ENCODE measurements around the gene INTS4. TPM values are rescaled to one million over a fixed set of nuclear protein-coding genes. Genes with fewer than 3 reads are reported as not detected.
"Not testable (repeated sequence)": the region's sequence is repeated elsewhere in the genome, so short reads cannot be mapped to it uniquely, and the experiment has no call there.

The INTS4 gene
- total RNA-seq, 1 donor from 2014 or later: 49.1 TPM

GRCh38 chr11:77890619-77891056 lies 103.8 kb downstream of the INTS4 start:
- DNase-seq (ENCODE audit: low spot score); ATAC-seq; intact Hi-C loops (cut with DNase I): not testable (repeated sequence)

- ATAC-seq; intact Hi-C loops (cut with DNase I); DNase-seq (ENCODE audit: low spot score): not testable (repeated sequence)
Observed at GRCh38 chr11:77890100-77890614, 104.3 kb downstream of the INTS4 start.

- intact Hi-C loops (cut with DNase I); ATAC-seq; DNase-seq (ENCODE audit: low spot score): not testable (repeated sequence)
Observed at GRCh38 chr11:77889045-77889444, 105.4 kb downstream of the INTS4 start.

- ATAC-seq (no peak), DNase-seq (ENCODE audit: low spot score) (no peak)
- intact Hi-C loops (cut with DNase I): no loop called here
Observed at GRCh38 chr11:77886401-77886800, 108.1 kb downstream of the INTS4 start.

- ATAC-seq (no peak), DNase-seq (ENCODE audit: low spot score) (no peak)
- intact Hi-C loops (cut with DNase I): no loop called here
Observed at GRCh38 chr11:77884829-77885190, 109.7 kb downstream of the INTS4 start.

GRCh38 chr11:77884186-77884828 lies 110.2 kb downstream of the INTS4 start:
- ATAC-seq (no peak), DNase-seq (ENCODE audit: low spot score) (no peak)
- intact Hi-C loops (cut with DNase I): no loop called here

GRCh38 chr11:77883775-77884174 lies 110.7 kb downstream of the INTS4 start:
- no peak for DNase-seq (ENCODE audit: low spot score)
- ATAC-seq: no peak
- intact Hi-C loops (cut with DNase I): no loop called here

- ATAC-seq: peak; percentile 29
- intact Hi-C loops (cut with DNase I): no loop called here
- no peak for DNase-seq (ENCODE audit: low spot score)
Observed at GRCh38 chr11:77882396-77882795, 112.1 kb downstream of the INTS4 start.

GRCh38 chr11:77879218-77879617 lies 115.2 kb downstream of the INTS4 start:
- DNase-seq (ENCODE audit: low spot score): peak; percentile 87
- intact Hi-C loops (cut with DNase I): no loop called here
- ATAC-seq: peak; percentile 94

- DNase-seq (ENCODE audit: low spot score); intact Hi-C loops (cut with DNase I): not testable (repeated sequence)
- ATAC-seq: peak; percentile 58
Observed at GRCh38 chr11:77878247-77878646, 116.2 kb downstream of the INTS4 start.

GRCh38 chr11:77876045-77876444 lies 118.4 kb downstream of the INTS4 start:
- ATAC-seq (no peak), DNase-seq (ENCODE audit: low spot score) (no peak)
- intact Hi-C loops (cut with DNase I): no loop called here

- ATAC-seq (no peak), DNase-seq (ENCODE audit: low spot score) (no peak)
- intact Hi-C loops (cut with DNase I): no loop called here
Observed at GRCh38 chr11:77874206-77874605, 120.3 kb downstream of the INTS4 start.

- intact Hi-C loops (cut with DNase I): no loop called here
- ATAC-seq (no peak), DNase-seq (ENCODE audit: low spot score) (no peak)
Observed at GRCh38 chr11:77873345-77873744, 121.1 kb downstream of the INTS4 start.

- DNase-seq (ENCODE audit: low spot score) (no peak), ATAC-seq (no peak)
- intact Hi-C loops (cut with DNase I): no loop called here
Observed at GRCh38 chr11:77871855-77872254, 122.6 kb downstream of the INTS4 start.

- DNase-seq (ENCODE audit: low spot score): no peak
- ATAC-seq: no peak
- intact Hi-C loops (cut with DNase I): no loop called here
Observed at GRCh38 chr11:77868744-77869143, 125.7 kb downstream of the INTS4 start.

- no peak for DNase-seq (ENCODE audit: low spot score)
- no peak for ATAC-seq
- intact Hi-C loops (cut with DNase I): no loop called here
Observed at GRCh38 chr11:77866336-77866735, 128.1 kb downstream of the INTS4 start.

- DNase-seq (ENCODE audit: low spot score) (no peak), ATAC-seq (no peak)
- intact Hi-C loops (cut with DNase I): no loop called here
Observed at GRCh38 chr11:77865805-77866204, 128.7 kb downstream of the INTS4 start.

GRCh38 chr11:77861444-77861843 lies 133.0 kb downstream of the INTS4 start:
- ATAC-seq; DNase-seq (ENCODE audit: low spot score); intact Hi-C loops (cut with DNase I): not testable (repeated sequence)

GRCh38 chr11:77857906-77858457 lies 136.5 kb downstream of the INTS4 start:
- intact Hi-C loops (cut with DNase I); DNase-seq (ENCODE audit: low spot score); ATAC-seq: not testable (repeated sequence)

GRCh38 chr11:77854838-77855237 lies 139.6 kb downstream of the INTS4 start:
- DNase-seq (ENCODE audit: low spot score) (no peak), ATAC-seq (no peak)
- intact Hi-C loops (cut with DNase I): no loop called here

GRCh38 chr11:77851503-77851902 lies 143.0 kb downstream of the INTS4 start:
- no peak for ATAC-seq
- intact Hi-C loops (cut with DNase I): no loop called here

More at GRCh38 chr11:77851503-77851902, 143.0 kb downstream of the INTS4 start:
- DNase-seq (ENCODE audit: low spot score): no peak

Measured in sciatic nerve (tissue), 2 donors.